BJ (cell line): Measurements from ENCODE around the gene COTL1. TPM values are rescaled to one million over a fixed set of nuclear protein-coding genes. Genes with fewer than 3 reads are reported as not detected.

Experiments used
- CTCF ChIA-PET: fragments of 350-600 bp; formaldehyde crosslinking; extraction: SDS; loops from one replicate; lab custom pipeline; 2021; ENCODE audit warnings: antibody characterized with exemption, inconsistent platforms; lab: Yijun Ruan, JAX
- POLR2A ChIA-PET: fragments of 300-600 bp; sonication (Branson Sonifier 250); formaldehyde crosslinking; extraction: SDS; loops from one replicate; lab custom pipeline; 2021; ENCODE audit warnings: antibody characterized with exemption; lab: Charles Lee
- DNase-seq: peaks from one replicate; pipeline ENCODE4 v3.0.0-alpha.2; 2011; ENCODE audit warnings: low read depth
- H3K27me3 ChIP-seq: 2 replicates; pipeline ENCODE4 v1.6.0; 2011; ENCODE audit warnings: low read length; ENCODE audit not compliant: control insufficient read depth, insufficient read depth
- H3K36me3 ChIP-seq: 2 replicates; pipeline ENCODE4 v1.5.1; 2011; ENCODE audit warnings: low read length; ENCODE audit not compliant: control insufficient read depth, insufficient read depth
- H3K4me3 ChIP-seq: 2 replicates; pipeline ENCODE4 v1.5.1; 2011; ENCODE audit warnings: low read depth, mild to moderate bottlenecking, control low read depth, low read length
- polyA plus RNA-seq: library from polyadenylated mRNA; depleted of rRNA; stranded (reverse); fragments of >200 nt; gene quantifications from 2 replicates; pipeline ENCODE4 v1.2.3, GENCODE V29; 2011
- TF ChIP-seq, protein P1 (sequence below): IDR thresholded peaks from 2 replicates; pipeline ENCODE4 v1.5.1; 2011; ENCODE audit warnings: low read depth, mild to moderate bottlenecking, control low read depth, inconsistent platforms, low read length, moderate library complexity; ENCODE audit not compliant: insufficient read depth

The COTL1 gene
- polyA plus RNA-seq, 1 experiment = 166 TPM

DNA sequence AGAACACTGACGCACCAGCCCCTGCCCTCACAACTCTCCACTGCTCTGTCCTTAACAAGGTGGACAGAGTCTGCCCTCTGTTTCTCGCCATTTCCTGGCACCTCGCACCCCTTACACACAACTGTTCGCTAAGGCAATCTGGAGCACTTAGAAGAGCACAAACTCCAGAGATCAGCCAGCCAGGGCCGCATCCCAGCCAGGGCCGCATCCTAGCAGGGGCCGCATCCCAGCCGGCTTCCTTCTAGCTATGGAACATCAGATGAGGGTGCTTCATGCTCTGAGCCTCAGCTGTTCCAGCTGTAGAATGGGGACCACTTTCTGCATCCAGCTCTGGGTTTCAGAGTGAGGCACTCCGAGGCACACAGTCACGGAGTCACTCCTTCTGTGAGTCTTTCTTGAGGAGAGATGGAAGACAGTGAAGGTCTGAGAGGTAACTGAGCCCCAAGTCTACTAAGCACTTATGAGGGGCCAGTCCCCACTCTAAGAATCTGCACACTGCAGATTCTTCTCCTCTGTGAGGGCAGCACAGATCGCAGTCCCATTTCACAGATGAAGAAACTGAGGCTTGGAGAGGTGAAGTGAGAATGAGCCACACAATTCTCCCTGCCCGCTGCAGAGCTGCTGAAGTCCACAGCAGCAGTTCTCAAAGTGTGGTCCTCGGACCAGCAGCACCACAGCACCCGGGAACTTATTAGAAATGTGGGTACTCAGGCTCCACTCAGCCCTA, 20.9 kb downstream of the COTL1 start:
- POLR2A ChIA-PET = no interaction called here
- no peaks in the 10 kb centered on the region for H3K27me3 ChIP-seq

GRCh38 chr16:84596161-84596560, 21.7 kb downstream of the COTL1 start:
- DNase-seq = no peak
- Histone ChIP-seq H3K4me3 (no peak overlapping the region), H3K36me3 (peaks cover 7% of the 10 kb centered on the region), H3K27me3 (no peaks in the 10 kb centered on the region)
- POLR2A ChIA-PET = no interaction called here
- TF ChIP-seq, protein P1, sequence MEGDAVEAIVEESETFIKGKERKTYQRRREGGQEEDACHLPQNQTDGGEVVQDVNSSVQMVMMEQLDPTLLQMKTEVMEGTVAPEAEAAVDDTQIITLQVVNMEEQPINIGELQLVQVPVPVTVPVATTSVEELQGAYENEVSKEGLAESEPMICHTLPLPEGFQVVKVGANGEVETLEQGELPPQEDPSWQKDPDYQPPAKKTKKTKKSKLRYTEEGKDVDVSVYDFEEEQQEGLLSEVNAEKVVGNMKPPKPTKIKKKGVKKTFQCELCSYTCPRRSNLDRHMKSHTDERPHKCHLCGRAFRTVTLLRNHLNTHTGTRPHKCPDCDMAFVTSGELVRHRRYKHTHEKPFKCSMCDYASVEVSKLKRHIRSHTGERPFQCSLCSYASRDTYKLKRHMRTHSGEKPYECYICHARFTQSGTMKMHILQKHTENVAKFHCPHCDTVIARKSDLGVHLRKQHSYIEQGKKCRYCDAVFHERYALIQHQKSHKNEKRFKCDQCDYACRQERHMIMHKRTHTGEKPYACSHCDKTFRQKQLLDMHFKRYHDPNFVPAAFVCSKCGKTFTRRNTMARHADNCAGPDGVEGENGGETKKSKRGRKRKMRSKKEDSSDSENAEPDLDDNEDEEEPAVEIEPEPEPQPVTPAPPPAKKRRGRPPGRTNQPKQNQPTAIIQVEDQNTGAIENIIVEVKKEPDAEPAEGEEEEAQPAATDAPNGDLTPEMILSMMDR = no peak
- CTCF ChIA-PET = no interaction called here

More for the DNA sequence above, 20.9 kb downstream of the COTL1 start:
- CTCF ChIA-PET = interaction anchor here (0.8 to 1.5 kb wide), 3 partner anchors 56 to 86 kb away, joined by 3 read pairs; no protein-coding TSS in a partner anchor
- Histone ChIP-seq H3K36me3 (peaks cover 7% of the 10 kb centered on the region), H3K4me3 (no peak overlapping the region)
- TF ChIP-seq, protein P1 = no peak
- DNase-seq = no peak

GRCh38 chr16:84595052-84595481, 22.8 kb downstream of the COTL1 start:
- DNase-seq = no peak
- TF ChIP-seq, protein P1 = no peak
- POLR2A ChIA-PET = no interaction called here
- peaks cover 7% of the 10 kb centered on the region for H3K36me3 ChIP-seq
- CTCF ChIA-PET = no interaction called here
- no peak overlapping the region for H3K4me3 ChIP-seq
- no peaks in the 10 kb centered on the region for H3K27me3 ChIP-seq

- CTCF ChIA-PET = no interaction called here
- TF ChIP-seq, protein P1 = no peak
- no peak for DNase-seq
- H3K4me3 ChIP-seq = no peak overlapping the region
- H3K36me3 ChIP-seq = peaks cover 9% of the 10 kb centered on the region
- H3K27me3 ChIP-seq = no peaks in the 10 kb centered on the region
- POLR2A ChIA-PET = no interaction called here
Observed at GRCh38 chr16:84594725-84595038, 23.2 kb downstream of the COTL1 start.

GRCh38 chr16:84593825-84594724, 23.8 kb downstream of the COTL1 start:
- Histone ChIP-seq H3K4me3 (no peak overlapping the region), H3K36me3 (peaks cover 14% of the 10 kb centered on the region), H3K27me3 (no peaks in the 10 kb centered on the region)
- DNase-seq = no peak
- CTCF ChIA-PET = no interaction called here
- TF ChIP-seq, protein P1 = no peak
- POLR2A ChIA-PET = no interaction called here
